ENCODE results near the gene CHRNE.

GRCh38 chr17:4886830-4887229, 16.1 kb downstream of the CHRNE start:
- no peak for TF ChIP-seq CTCF (IDR thresholded peaks at IDR 0.05; ENCODE audit: low read length)
- no peak for TF ChIP-seq EZH2 (IDR thresholded peaks at IDR 0.05; ENCODE audit: borderline replicate concordance, low read length)
